H1 (cell line): Measurements from ENCODE around the gene PRR22. TPM values are rescaled to one million over a fixed set of nuclear protein-coding genes. Genes with fewer than 3 reads are reported as not detected.

Source experiments
- CTCF ChIA-PET: fragments of 300-600 bp; sonication (Branson Sonifier 250); formaldehyde crosslinking; loops from one replicate; lab custom pipeline; 2021; ENCODE audit not compliant: partially characterized antibody; lab: Charles Lee
- POLR2A ChIA-PET: fragments of 300-600 bp; sonication (Branson Sonifier 250); formaldehyde crosslinking; loops from one replicate; lab custom pipeline; 2021; ENCODE audit warnings: inconsistent platforms; ENCODE audit not compliant: partially characterized antibody; lab: Charles Lee
- DNase-seq, 2 experiments: peaks; one replicate each; pipeline versions ENCODE4 v3.0.0 to v3.0.0-alpha.2; 2010 to 2022; ENCODE audit warnings: low spot score in 2 of 2, low read depth in 1 of 2, mixed read lengths in 1 of 2
- FAIRE-seq: peaks from 2 replicates; lab custom pipeline; 2011; peaks lifted over from hg19 to GRCh38; lab: Jason Lieb, UNC
- H2AFZ ChIP-seq: 2 replicates; pipeline ENCODE4 v1.8.1; 2012; ENCODE audit warnings: low read length, inconsistent platforms
- H2AK5ac ChIP-seq: 2 replicates; pipeline ENCODE4 v1.6.1; 2013; ENCODE audit warnings: low read depth, low read length
- H2BK120ac ChIP-seq: replicated peaks from 2 replicates; pipeline ENCODE3; 2013; ENCODE audit warnings: low read depth, low read length, inconsistent platforms
- H2BK12ac ChIP-seq: 2 replicates; pipeline ENCODE4 v1.6.1; 2013; ENCODE audit warnings: low read depth, low read length
- H2BK15ac ChIP-seq: 2 replicates; pipeline ENCODE4 v1.6.1; 2013; ENCODE audit warnings: low read length
- H2BK20ac ChIP-seq: 2 replicates; pipeline ENCODE4 v1.6.1; 2013; ENCODE audit warnings: low read length
- H2BK5ac ChIP-seq: 2 replicates; pipeline ENCODE4 v1.6.1; 2013; ENCODE audit warnings: low read depth, low read length
- H3K14ac ChIP-seq: 2 replicates; pipeline ENCODE4 v1.6.1; 2013; ENCODE audit warnings: inconsistent platforms; ENCODE audit not compliant: insufficient read length
- H3K18ac ChIP-seq: 2 replicates; pipeline ENCODE4 v1.6.1; 2013; ENCODE audit warnings: low read length; ENCODE audit errors: extremely low read depth
- H3K23ac ChIP-seq: 2 replicates; pipeline ENCODE4 v1.6.1; 2013; ENCODE audit warnings: inconsistent platforms; ENCODE audit not compliant: insufficient read length
- H3K23me2 ChIP-seq: 2 replicates; pipeline ENCODE4 v1.6.1; 2013; ENCODE audit warnings: low read depth, low read length
- H3K27ac ChIP-seq: 2 replicates; pipeline ENCODE4 v1.6.1; 2011; ENCODE audit warnings: low read depth, low read length, inconsistent platforms
- H3K27me3 ChIP-seq, 4 experiments: replicated peaks in 1 of 4; 1 replicate in 1 of 4; 2 replicates in 3 of 4; pipeline versions ENCODE4 v1.6.1 to v1.8.1; 2011 to 2013; ENCODE audit warnings: low read length in 3 of 4, mild to moderate bottlenecking in 3 of 4, inconsistent platforms in 2 of 4, mixed read lengths in 2 of 4, moderate library complexity in 1 of 4; ENCODE audit not compliant: control insufficient read depth in 3 of 4, insufficient read depth in 3 of 4; ENCODE audit errors: extremely low read depth in 1 of 4
- H3K36me3 ChIP-seq, 4 experiments: 2 replicates each; pipeline versions ENCODE4 v1.6.1 to v1.8.1; 2011 to 2013; ENCODE audit warnings: mild to moderate bottlenecking in 4 of 4, low read length in 3 of 4, moderate library complexity in 2 of 4, control low read depth in 1 of 4, inconsistent platforms in 1 of 4; ENCODE audit not compliant: insufficient read depth in 4 of 4, control insufficient read depth in 2 of 4
- H3K4ac ChIP-seq: replicated peaks from 2 replicates; pipeline ENCODE3; 2013; ENCODE audit warnings: low read length, low read depth, mixed read lengths, inconsistent platforms; ENCODE audit not compliant: insufficient read length
- H3K4me1 ChIP-seq, 4 experiments: replicated peaks in 1 of 4; 1 replicate in 1 of 4; 2 replicates in 3 of 4; pipeline versions ENCODE4 v1.6.1 to v1.8.1; 2011 to 2013; ENCODE audit warnings: low read length in 3 of 4, inconsistent platforms in 2 of 4, mixed read lengths in 1 of 4; ENCODE audit not compliant: insufficient read depth in 4 of 4, control insufficient read depth in 3 of 4
- H3K4me2 ChIP-seq, 2 experiments: 2 replicates each; pipeline versions ENCODE4 v1.6.1 to v1.8.1; 2011 to 2013; ENCODE audit warnings: low read depth in 2 of 2, low read length in 2 of 2, control low read depth in 1 of 2, inconsistent platforms in 1 of 2, mild to moderate bottlenecking in 1 of 2; ENCODE audit not compliant: insufficient read depth in 1 of 2
- H3K4me3 ChIP-seq, 4 experiments: fragments of 200-600, 300-600 bp in 1 of 4; sonication (generic), shearing (Covaris generic), sonication (Bioruptor Twin) in 1 of 4; 2 replicates each; pipeline versions ENCODE4 v1.5.1 to v1.8.1; 2011 to 2016; ENCODE audit warnings: low read length in 4 of 4, low read depth in 3 of 4, control low read depth in 2 of 4, inconsistent platforms in 2 of 4, mild to moderate bottlenecking in 2 of 4, mixed read lengths in 1 of 4, moderate library complexity in 1 of 4; ENCODE audit not compliant: insufficient read depth in 2 of 4; ENCODE audit errors: extremely low read depth in 1 of 4
- H3K56ac ChIP-seq: replicated peaks from 2 replicates; pipeline ENCODE3; 2013; ENCODE audit warnings: low read depth, mild to moderate bottlenecking, mixed read lengths, low read length, inconsistent platforms; ENCODE audit not compliant: insufficient read length
- H3K79me1 ChIP-seq: 2 replicates; pipeline ENCODE4 v1.6.1; 2013; ENCODE audit warnings: low read depth, low read length, control low read depth
- H3K79me2 ChIP-seq, 2 experiments: 2 replicates each; pipeline versions ENCODE4 v1.6.1 to v1.8.1; 2012 to 2013; ENCODE audit warnings: low read length in 2 of 2, mild to moderate bottlenecking in 2 of 2, inconsistent platforms in 1 of 2; ENCODE audit not compliant: insufficient read depth in 2 of 2, control insufficient read depth in 1 of 2
- H3K9ac ChIP-seq, 4 experiments: replicated peaks in 1 of 4; 1 replicate in 1 of 4; 2 replicates in 3 of 4; pipeline versions ENCODE4 v1.6.1 to v1.8.1; 2011 to 2013; ENCODE audit warnings: low read depth in 3 of 4, low read length in 3 of 4, control low read depth in 2 of 4, mild to moderate bottlenecking in 2 of 4, moderate library complexity in 2 of 4, inconsistent platforms in 1 of 4; ENCODE audit errors: extremely low read depth in 1 of 4
- H3K9me3 ChIP-seq, 2 experiments: 2 replicates each; pipeline versions ENCODE4 v1.6.1 to v1.8.1; 2012 to 2013; ENCODE audit warnings: mild to moderate bottlenecking in 2 of 2, moderate library complexity in 2 of 2, control low read depth in 1 of 2, inconsistent platforms in 1 of 2, low read depth in 1 of 2, low read length in 1 of 2, mixed read lengths in 1 of 2; ENCODE audit not compliant: insufficient read depth in 2 of 2
- H4K20me1 ChIP-seq, 2 experiments: replicated peaks in 1 of 2; 2 replicates each; pipeline versions ENCODE3 to v1.8.1; 2011 to 2013; ENCODE audit warnings: inconsistent platforms in 2 of 2, low read length in 2 of 2, mild to moderate bottlenecking in 1 of 2; ENCODE audit not compliant: insufficient read depth in 2 of 2, control insufficient read depth in 1 of 2
- H4K5ac ChIP-seq: 2 replicates; pipeline ENCODE4 v1.6.1; 2013; ENCODE audit warnings: low read length, low read depth, mixed read lengths, inconsistent platforms; ENCODE audit not compliant: insufficient read length
- H4K8ac ChIP-seq: 2 replicates; pipeline ENCODE4 v1.8.0; 2013; ENCODE audit warnings: mild to moderate bottlenecking, moderate library complexity, low read length, inconsistent platforms; ENCODE audit not compliant: insufficient read depth; ENCODE audit errors: extremely low read depth
- H4K91ac ChIP-seq: replicated peaks from 2 replicates; pipeline ENCODE3; 2013; ENCODE audit warnings: low read length, mixed read lengths, inconsistent platforms; ENCODE audit not compliant: insufficient read length
- ASH2L ChIP-seq: fragments of 200-600, 300-600 bp; sonication (generic); IDR thresholded peaks from one replicate; pipeline ENCODE4 v1.7.1; 2017; ENCODE audit warnings: low read length
- ATF3 ChIP-seq: IDR thresholded peaks from 2 replicates; pipeline ENCODE4 v1.6.1; 2011; ENCODE audit warnings: low read depth, mild to moderate bottlenecking, low read length; ENCODE audit not compliant: insufficient read depth
- CREB1 ChIP-seq: IDR thresholded peaks from 2 replicates; pipeline ENCODE4 v1.6.1; 2012; ENCODE audit warnings: inconsistent platforms
- EP300 ChIP-seq, 2 experiments: IDR thresholded peaks; 1 replicate in 1 of 2; 2 replicates in 1 of 2; pipeline ENCODE4 v1.6.1; 2011 to 2012; ENCODE audit warnings: low read depth in 2 of 2, low read length in 2 of 2, mild to moderate bottlenecking in 2 of 2, borderline replicate concordance in 1 of 2, inconsistent platforms in 1 of 2, moderate library complexity in 1 of 2
- JUN ChIP-seq: IDR thresholded peaks from 2 replicates; pipeline ENCODE4 v1.6.1; 2011; ENCODE audit warnings: low read depth, mild to moderate bottlenecking, improper control_type of control experiment, low read length
- RAD21 ChIP-seq, 2 experiments: IDR thresholded peaks in 1 of 2; conservative IDR thresholded peaks in 1 of 2; 2 replicates each; pipeline ENCODE4 v1.6.1; 2011; ENCODE audit warnings: low read depth in 2 of 2, low read length in 2 of 2, improper control_type of control experiment in 1 of 2, inconsistent platforms in 1 of 2, mild to moderate bottlenecking in 1 of 2, moderate library complexity in 1 of 2
- RXRA ChIP-seq: IDR thresholded peaks from 2 replicates; pipeline ENCODE4 v1.6.1; 2011; ENCODE audit warnings: low read depth, mild to moderate bottlenecking, low read length, moderate library complexity; ENCODE audit not compliant: insufficient read depth
- SAP30 ChIP-seq: fragments of 300-600 bp; sonication (generic); IDR thresholded peaks from 2 replicates; pipeline ENCODE4 v1.7.1; 2012; ENCODE audit warnings: low read length, moderate library complexity, mild to moderate bottlenecking, inconsistent platforms; ENCODE audit not compliant: insufficient read depth, insufficient replicate concordance
- TBP ChIP-seq: IDR thresholded peaks from 2 replicates; pipeline ENCODE4 v1.6.1; 2011; ENCODE audit warnings: low read depth, low read length, improper control_type of control experiment
- WGBS, 2 experiments: shearing (Covaris generic) in 1 of 2; methylation state at CpG; one replicate each; pipeline versions ENCODE4 v1.1.6 to v1.1.7; 2013 to 2015; ENCODE audit warnings: low lambda C conversion rate in 2 of 2, mixed read lengths in 2 of 2, inconsistent platforms in 1 of 2, low coverage in 1 of 2, missing lambda C conversion rate in 1 of 2; ENCODE audit not compliant: insufficient replicate concordance in 2 of 2, insufficient coverage in 1 of 2, insufficient read length in 1 of 2; ENCODE audit errors: extremely low coverage in 1 of 2, missing lambda C conversion rate in 1 of 2; 5-methylcytosine and 5-hydroxymethylcytosine counted together
- polyA plus RNA-seq, 7 experiments: library from polyadenylated mRNA; depleted of rRNA in 3 of 7; stranded (reverse) in 5 of 7; unstranded in 2 of 7; fragments of >200 nt in 5 of 7; fragments of 200-250 nt in 2 of 7; gene quantifications; 1 replicate in 5 of 7; 2 replicates in 1 of 7; 4 replicates in 1 of 7; pipeline versions ENCODE4 v1.2.1 to v1.2.3, GENCODE V29; 2011 to 2013; ENCODE audit warnings: missing spikeins in 2 of 7, mixed read lengths in 2 of 7
- total RNA-seq: library from RNA; stranded (reverse); fragmentation: NEBNext Ultra II Directional; extraction: Animal tissue kit (Norgen Biotek cat#: 25700); gene quantifications from 2 replicates; pipeline ENCODE4 v1.2.1, GENCODE V29; 2021
- TF ChIP-seq, protein P1 (sequence below): IDR thresholded peaks from 2 replicates; pipeline ENCODE4 v1.6.1; 2012; ENCODE audit warnings: inconsistent platforms

PRR22 gene
- total and polyA plus RNA-seq, 2 of the 8 experiments (the other 6 are each of a cell fraction or from before 2014, with no cell fraction given): 1.9 to 2.1 TPM

DNA sequence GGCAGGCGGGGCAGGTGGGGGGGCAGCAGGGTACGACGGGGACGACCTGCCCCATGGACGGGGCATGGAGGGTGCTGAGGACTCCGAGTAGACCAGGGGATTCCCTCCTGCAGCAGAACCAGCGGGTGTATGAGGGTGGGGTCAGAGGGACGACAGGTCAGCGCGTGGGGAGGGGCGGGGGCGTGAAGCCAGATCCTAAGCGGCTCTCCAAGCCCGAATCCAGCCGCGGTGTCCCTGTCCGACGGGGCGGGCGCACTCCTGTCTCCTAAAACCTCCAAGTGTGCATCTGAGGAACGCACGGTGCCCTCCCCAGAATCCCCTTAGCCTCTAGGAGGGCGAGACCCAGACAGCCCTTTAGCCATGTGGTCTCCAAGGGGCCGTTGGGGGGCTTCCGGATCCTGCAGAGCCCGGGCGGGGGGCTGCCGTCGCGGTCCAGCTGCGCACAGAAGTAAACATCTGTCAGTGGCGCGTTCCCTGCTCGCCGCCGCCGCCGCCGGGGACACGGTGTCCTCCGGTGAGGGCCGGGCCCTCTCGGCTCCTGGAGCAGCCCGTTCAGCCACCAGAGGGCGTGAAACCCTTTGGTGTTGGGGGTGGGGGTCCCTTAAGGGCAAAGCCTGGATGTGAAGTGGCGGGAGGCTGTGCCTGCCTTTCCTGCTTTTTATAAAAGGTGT, 21.1 kb upstream of the PRR22 start:
- Histone ChIP-seq H3K27ac (no peak overlapping the region), H3K4ac (no peak overlapping the region), H4K20me1 (peaks cover 0 to 6% of the 10 kb centered on the region in 2 experiments), H3K4me1 (peaks cover 0 to 18% (median 10%) of the 10 kb centered on the region in 4 experiments; a peak in 5 of 7 replicates), H3K23me2 (peaks cover 7% of the 10 kb centered on the region), H4K8ac (peak overlapping the region; percentile 16), H2BK120ac (no peak overlapping the region), H3K56ac (no peak overlapping the region), H3K14ac (no peak overlapping the region), H3K4me2 (peak overlapping the region; percentile 51 to 69), H3K4me3 (peak overlapping the region; percentile 31 to 58 (median 34)), H2BK20ac (no peak overlapping the region), H4K91ac (no peak overlapping the region), H3K79me1 (peaks cover 4% of the 10 kb centered on the region; the same call in 1 of the 2 replicates), H3K79me2 (no peaks in the 10 kb centered on the region; a peak in 1 of 4 replicates), H3K36me3 (no peaks in the 10 kb centered on the region), H2BK12ac (no peak overlapping the region), H3K27me3 (peaks cover 2 to 16% (median 8%) of the 10 kb centered on the region in 4 experiments; a peak in 6 of 7 replicates), H2BK15ac (no peak overlapping the region), H2AFZ (no peak overlapping the region), H3K9me3 (no peaks in the 10 kb centered on the region), H2AK5ac (no peak overlapping the region), H3K23ac (no peak overlapping the region), H3K9ac (no peak overlapping the region), H2BK5ac (no peak overlapping the region), H4K5ac (no peak overlapping the region), H3K18ac (no peak overlapping the region)
- DNase-seq (peak in 1 of 2 experiments; percentile 94), FAIRE-seq (no peak)
- WGBS, 2 experiments: 5% methylated on average over 38 of the region's 46 CpGs; no CpG with 5 or more reads in 1 of the 2 experiments
- CTCF ChIA-PET: interaction anchor here (1.0 to 4.5 kb wide), 4 partner anchors 17 to 217 kb away, joined by 3 to 32 read pairs (median 5); no protein-coding TSS in a partner anchor
- POLR2A ChIA-PET: interaction anchor here (1.9 to 3.4 kb wide), 3 partner anchors 23 to 98 kb away, joined by 9 to 35 read pairs (median 10); partner anchors contain the start of gene NDUFA11
- TF ChIP-seq TBP (no peak), RXRA (0 out of 2 replicates have a peak, but pooled peaks have one; percentile 48), ATF3 (no peak), RAD21 (IDR thresholded peaks at IDR 0.05 in 1 of 2, conservative IDR thresholded peaks at IDR 0.05 in 1 of 2; ENCODE audit: low read depth in 2 of 2, low read length in 2 of 2) (peak; percentile 69 to 77), EP300 (IDR thresholded peaks at IDR 0.05; ENCODE audit: borderline replicate concordance in 1 of 2, low read depth in 2 of 2, low read length in 2 of 2) (peak in 1 of 2 experiments; percentile 75; a peak in 1 of 3 replicates), SAP30 (no peak), ASH2L (peak; percentile 23), JUN (no peak), CREB1 (0 out of 2 replicates have a peak, but pooled peaks have one; percentile 37)
- TF ChIP-seq, protein P1, sequence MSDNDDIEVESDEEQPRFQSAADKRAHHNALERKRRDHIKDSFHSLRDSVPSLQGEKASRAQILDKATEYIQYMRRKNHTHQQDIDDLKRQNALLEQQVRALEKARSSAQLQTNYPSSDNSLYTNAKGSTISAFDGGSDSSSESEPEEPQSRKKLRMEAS: peak; percentile 44
